Mucosa of rectum (tissue), 2 donors: ENCODE results near the gene RDH13.
A peak's percentile ranks its signal among the peaks of the same experiment; 100 is the strongest.
"Not testable (repeated sequence)": the region's sequence is repeated elsewhere in the genome, so short reads cannot be mapped to it uniquely, and the experiment has no call there.

Experiments used
- H3K27ac ChIP-seq, 2 donors: one replicate each; pipeline ENCODE4 v1.7.0; 2013; ENCODE audit warnings: inconsistent platforms in 2 of 2, low read depth in 2 of 2, low read length in 2 of 2
- H3K27me3 ChIP-seq, 2 donors: one replicate each; pipeline ENCODE4 v1.7.0; 2013; ENCODE audit warnings: low read length in 2 of 2; ENCODE audit not compliant: control insufficient read depth in 2 of 2, insufficient read depth in 2 of 2
- H3K36me3 ChIP-seq, 2 donors: one replicate each; pipeline ENCODE4 v1.7.0; 2013; ENCODE audit warnings: low read length in 2 of 2; ENCODE audit not compliant: control insufficient read depth in 2 of 2, insufficient read depth in 2 of 2
- H3K4me1 ChIP-seq, 2 donors: one replicate each; pipeline ENCODE4 v1.7.0; 2013; ENCODE audit warnings: low read length in 2 of 2, mild to moderate bottlenecking in 1 of 2; ENCODE audit not compliant: control insufficient read depth in 2 of 2, insufficient read depth in 2 of 2
- H3K4me3 ChIP-seq, 2 donors: one replicate each; pipeline ENCODE4 v1.7.0; 2013; ENCODE audit warnings: low read length in 2 of 2
- H3K9ac ChIP-seq, 2 donors: one replicate each; pipeline ENCODE4 v1.7.0; 2013; ENCODE audit warnings: low read length in 2 of 2, low read depth in 1 of 2, mild to moderate bottlenecking in 1 of 2
- H3K9me3 ChIP-seq, 2 donors: one replicate each; pipeline ENCODE4 v1.7.0; 2013; ENCODE audit warnings: low read length in 2 of 2; ENCODE audit not compliant: control insufficient read depth in 2 of 2
- donor health status: healthy.
- donor health status: Normal muscosa, but diverticular disease.

Gene RDH13

GRCh38 chr19:55075371-55075998 is 12.5 kb upstream of the RDH13 start, which contains the start of gene EPS8L1:
Gene EPS8L1, plus strand, starts transcription at chr19:55075869. Its CDS starts 576 bp downstream, at chr19:55076445.
- H3K4me3 ChIP-seq: peak within 1 kb of the TSS; percentile 26 to 58
- H3K36me3 ChIP-seq: no peaks in the 10 kb centered on the region
- H3K9me3 ChIP-seq: no peaks in the 10 kb centered on the region
- peak within 1 kb of the TSS; percentile 52 to 78 for H3K27ac ChIP-seq
- peaks cover 0 to 2% of the 10 kb centered on the region in 2 donors for H3K27me3 ChIP-seq
- H3K4me1 ChIP-seq: peaks cover 16 to 31% of the 10 kb centered on the region in 2 donors
- peak within 1 kb of the TSS in 1 of 2 donors; percentile 77 for H3K9ac ChIP-seq

- H3K9ac ChIP-seq: peak overlapping the region in 1 of 2 donors; percentile 23
- H3K36me3 ChIP-seq: no peaks in the 10 kb centered on the region
- H3K4me3 ChIP-seq: no peak overlapping the region
- H3K27ac ChIP-seq: peak overlapping the region; percentile 52 to 95
- peaks cover 21 to 36% of the 10 kb centered on the region in 2 donors for H3K4me1 ChIP-seq
- no peaks in the 10 kb centered on the region for H3K9me3 ChIP-seq
- peaks cover 0 to 2% of the 10 kb centered on the region in 2 donors for H3K27me3 ChIP-seq
Observed at GRCh38 chr19:55071913-55072312, 9.0 kb upstream of the RDH13 start.

DNA sequence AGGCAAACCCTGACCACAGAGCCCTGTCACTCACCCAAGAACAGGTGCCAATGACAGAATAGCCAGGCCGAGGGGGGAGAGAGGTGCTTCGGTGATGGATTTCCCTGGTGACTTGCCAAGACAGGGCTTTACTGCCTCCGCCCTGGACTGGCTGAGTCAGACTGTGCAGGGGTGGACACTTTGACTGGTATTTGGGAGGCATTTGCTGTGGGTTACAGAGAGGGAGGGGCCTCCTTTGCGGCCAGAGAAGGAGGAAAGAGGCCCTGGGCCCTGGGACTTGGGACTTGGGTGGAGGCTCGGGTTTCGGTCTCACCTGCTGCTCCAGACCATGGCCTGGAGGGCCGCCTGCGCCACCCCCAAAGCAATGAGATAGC is 8.2 kb upstream of the RDH13 start:
- H3K4me3 ChIP-seq: peak overlapping the region; percentile 6 to 31
- H3K36me3 ChIP-seq: no peaks in the 10 kb centered on the region
- H3K27ac ChIP-seq: peak overlapping the region; percentile 52 to 95
- H3K27me3 ChIP-seq: peaks cover 0 to 2% of the 10 kb centered on the region in 2 donors
- peaks cover 21 to 32% of the 10 kb centered on the region in 2 donors for H3K4me1 ChIP-seq
- no peaks in the 10 kb centered on the region for H3K9me3 ChIP-seq
- H3K9ac ChIP-seq: no peak overlapping the region

DNA sequence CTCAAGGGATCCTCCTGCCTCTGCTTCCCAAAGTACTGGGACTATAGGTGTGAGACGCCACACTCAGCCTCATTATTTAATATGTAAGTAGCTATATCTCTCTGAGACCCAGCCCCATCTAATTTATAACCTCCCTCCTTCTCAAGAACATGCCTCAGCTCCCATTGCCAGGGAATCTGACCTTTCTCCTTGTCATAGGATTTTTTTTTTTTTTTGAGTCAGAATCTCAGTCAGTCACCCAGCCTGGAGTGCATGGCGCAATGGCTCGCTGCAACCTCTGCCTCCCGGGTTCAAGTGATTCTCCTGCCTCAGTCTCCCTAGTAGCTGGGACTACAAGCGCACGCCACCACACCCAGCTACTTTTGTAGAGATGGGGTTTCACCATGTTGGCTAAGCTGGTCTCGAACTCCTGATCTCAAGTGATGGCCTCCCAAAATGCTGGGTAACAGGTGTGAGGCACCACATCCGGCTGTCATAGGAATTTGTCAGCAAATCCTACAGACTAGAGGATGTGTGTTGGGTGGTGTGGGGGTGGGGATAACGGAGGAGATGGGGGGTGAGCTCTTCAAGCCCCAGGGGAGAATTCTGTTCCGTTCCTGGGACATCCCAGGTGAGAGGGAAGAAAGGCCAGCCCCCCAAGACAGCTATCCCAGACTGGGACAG is 7.6 kb upstream of the RDH13 start:
- H3K4me1 ChIP-seq: peaks cover 21 to 32% of the 10 kb centered on the region in 2 donors
- peak overlapping the region; percentile 52 to 95 for H3K27ac ChIP-seq
- H3K27me3 ChIP-seq: peaks cover 0 to 2% of the 10 kb centered on the region in 2 donors
- peak overlapping the region in 1 of 2 donors; percentile 45 for H3K9ac ChIP-seq
- no peaks in the 10 kb centered on the region for H3K36me3 ChIP-seq
- no peaks in the 10 kb centered on the region for H3K9me3 ChIP-seq
- no peak overlapping the region for H3K4me3 ChIP-seq

GRCh38 chr19:55069865-55070197 is 6.9 kb upstream of the RDH13 start:
- peak overlapping the region; percentile 52 to 71 for H3K4me3 ChIP-seq
- H3K27me3 ChIP-seq: peaks cover 0 to 2% of the 10 kb centered on the region in 2 donors
- peaks cover 21 to 26% of the 10 kb centered on the region in 2 donors for H3K4me1 ChIP-seq
- H3K9me3 ChIP-seq: no peaks in the 10 kb centered on the region
- no peaks in the 10 kb centered on the region for H3K36me3 ChIP-seq
- peak overlapping the region; percentile 70 to 81 for H3K9ac ChIP-seq
- H3K27ac ChIP-seq: peak overlapping the region; percentile 93 to 95

DNA sequence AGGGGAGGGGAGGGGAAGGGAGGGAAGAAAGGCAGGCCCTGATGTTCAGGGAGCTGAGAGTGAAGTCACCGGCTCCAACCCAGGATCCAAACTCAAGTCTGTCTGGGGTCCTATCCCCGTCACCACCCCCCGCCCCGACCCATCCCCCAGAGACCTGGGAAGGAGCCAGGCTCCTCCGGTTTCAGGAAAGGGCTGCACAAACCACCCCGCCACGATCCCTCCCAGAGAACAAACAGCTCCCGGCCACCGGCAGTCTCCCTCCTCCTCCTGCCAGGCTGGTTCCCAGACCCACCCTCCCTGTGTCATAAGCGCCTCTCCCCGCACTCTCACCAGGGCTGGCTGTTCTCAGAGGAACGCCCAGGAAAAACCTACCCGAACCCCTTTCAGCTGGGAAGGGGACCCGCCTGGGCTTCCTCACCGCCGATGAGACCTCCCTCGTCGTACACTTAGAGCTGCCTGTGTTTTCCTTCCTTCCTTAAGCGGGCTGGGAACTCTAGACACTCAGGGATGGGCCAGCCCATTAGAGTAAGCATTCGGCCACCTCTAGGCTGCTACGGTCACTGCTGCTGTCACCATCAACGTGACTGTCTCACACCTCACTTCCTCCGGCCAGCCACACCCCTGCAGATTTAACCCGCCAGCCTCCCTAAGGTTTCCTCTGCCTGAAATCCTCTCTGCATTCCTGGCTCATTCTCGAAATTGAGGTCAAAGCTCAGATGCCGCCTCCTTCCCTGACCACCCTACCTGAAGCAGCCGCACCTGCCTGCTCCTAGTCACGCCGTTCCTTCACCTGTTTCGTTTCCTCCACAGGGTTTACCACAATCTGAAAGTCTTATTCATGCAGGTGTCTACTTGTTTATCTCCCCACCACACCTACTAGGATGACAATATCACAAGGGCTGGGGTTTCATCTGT is 6.3 kb upstream of the RDH13 start:
- Histone ChIP-seq H3K4me1 (peaks cover 21 to 26% of the 10 kb centered on the region in 2 donors), H3K4me3 (peak overlapping the region; percentile 52 to 71), H3K9me3 (no peaks in the 10 kb centered on the region), H3K9ac (peak overlapping the region; percentile 70 to 81), H3K27me3 (peaks cover 0 to 2% of the 10 kb centered on the region in 2 donors), H3K27ac (peak overlapping the region; percentile 93 to 95), H3K36me3 (no peaks in the 10 kb centered on the region)

GRCh38 chr19:55067869-55068268 is 4.9 kb upstream of the RDH13 start:
- Histone ChIP-seq H3K27ac (no peak overlapping the region), H3K36me3 (no peaks in the 10 kb centered on the region), H3K27me3 (peaks cover 0 to 2% of the 10 kb centered on the region in 2 donors), H3K9ac (no peak overlapping the region), H3K4me3 (no peak overlapping the region), H3K4me1 (peaks cover 21 to 26% of the 10 kb centered on the region in 2 donors), H3K9me3 (no peaks in the 10 kb centered on the region)

DNA sequence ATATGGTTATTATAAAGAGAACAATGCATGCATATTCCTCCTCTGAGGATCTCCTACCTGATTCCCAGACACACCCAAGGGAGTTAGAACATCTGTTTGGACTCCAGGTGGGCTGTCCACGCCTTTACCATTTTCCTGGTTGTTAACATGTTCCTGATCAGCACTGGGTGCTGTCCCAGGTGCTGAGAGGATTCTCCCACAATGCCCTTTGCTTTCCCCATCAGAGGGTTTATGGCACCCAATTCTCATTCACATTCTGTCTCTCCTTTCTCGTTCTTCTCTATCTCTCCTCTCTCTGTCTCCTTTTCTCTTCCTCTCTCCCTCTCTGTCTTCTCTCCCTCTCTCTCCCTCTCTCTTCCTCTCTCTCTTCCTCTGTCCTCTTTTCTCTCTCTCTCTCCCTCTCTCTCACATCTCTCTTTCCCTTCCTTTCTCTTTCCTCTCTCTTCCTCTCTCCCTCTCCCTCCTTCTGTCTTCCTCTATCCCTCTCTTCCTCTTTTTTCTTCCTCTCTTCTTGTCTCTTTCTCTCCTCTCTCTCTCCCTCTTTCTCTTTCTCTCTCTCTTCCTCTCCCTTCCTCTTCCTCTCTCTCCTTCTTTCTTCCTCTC is 3.3 kb upstream of the RDH13 start:
- Histone ChIP-seq H3K9me3 (no peaks in the 10 kb centered on the region), H3K27me3 (peaks cover 0 to 2% of the 10 kb centered on the region in 2 donors), H3K9ac (no peak overlapping the region), H3K4me1 (peaks cover 19 to 24% of the 10 kb centered on the region in 2 donors), H3K36me3 (no peaks in the 10 kb centered on the region), H3K4me3 (no peak overlapping the region), H3K27ac (no peak overlapping the region)

GRCh38 chr19:55065516-55065915 is 2.6 kb upstream of the RDH13 start:
- not testable (repeated sequence) for H3K9ac ChIP-seq, H3K27me3 ChIP-seq, H3K27ac ChIP-seq, H3K9me3 ChIP-seq, H3K36me3 ChIP-seq, H3K4me3 ChIP-seq
- peaks cover 14 to 20% of the 10 kb centered on the region in 2 donors for H3K4me1 ChIP-seq
